HG02840 (cell line): ENCODE measurements around the gene FBLN1.
"Not testable (repeated sequence)": the region's sequence is repeated elsewhere in the genome, so short reads cannot be mapped to it uniquely, and the experiment has no call there.

Source experiments
- ATAC-seq: cut with Tn5 transposase; IDR thresholded peaks from one replicate; pipeline ENCODE4 v1.9.1; 2021; ENCODE audit warnings: mild to moderate bottlenecking, moderate library complexity, moderate number of reproducible peaks; ENCODE audit not compliant: unreplicated experiment, low FRiP score

The FBLN1 gene

GRCh38 chr22:45475851-45476514, 26.7 kb upstream of the FBLN1 start:
- ATAC-seq, result no peak

DNA sequence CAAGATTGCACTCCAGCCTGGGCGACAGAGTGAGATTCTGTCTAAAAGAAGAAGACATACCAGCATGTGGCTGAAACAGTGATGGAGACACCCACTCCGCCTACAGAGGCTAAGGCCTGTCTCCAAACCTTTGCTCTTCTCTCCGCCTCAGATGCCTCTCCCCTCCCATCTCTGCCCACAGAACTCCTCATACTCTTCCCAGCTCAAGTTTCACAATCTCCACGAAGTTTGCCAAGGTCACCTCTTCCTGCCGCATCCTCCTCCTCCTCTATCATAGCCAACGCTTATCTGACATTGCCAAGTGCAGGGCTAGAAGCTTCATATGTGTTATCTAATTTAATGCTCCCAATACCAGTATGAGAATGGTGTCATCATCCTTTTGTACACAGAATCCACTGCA, 25.9 kb upstream of the FBLN1 start:
- ATAC-seq, result no peak

GRCh38 chr22:45477366-45478107, 25.1 kb upstream of the FBLN1 start:
- no peak for ATAC-seq

- no peak for ATAC-seq
Observed at GRCh38 chr22:45478108-45478771, 24.4 kb upstream of the FBLN1 start.

DNA sequence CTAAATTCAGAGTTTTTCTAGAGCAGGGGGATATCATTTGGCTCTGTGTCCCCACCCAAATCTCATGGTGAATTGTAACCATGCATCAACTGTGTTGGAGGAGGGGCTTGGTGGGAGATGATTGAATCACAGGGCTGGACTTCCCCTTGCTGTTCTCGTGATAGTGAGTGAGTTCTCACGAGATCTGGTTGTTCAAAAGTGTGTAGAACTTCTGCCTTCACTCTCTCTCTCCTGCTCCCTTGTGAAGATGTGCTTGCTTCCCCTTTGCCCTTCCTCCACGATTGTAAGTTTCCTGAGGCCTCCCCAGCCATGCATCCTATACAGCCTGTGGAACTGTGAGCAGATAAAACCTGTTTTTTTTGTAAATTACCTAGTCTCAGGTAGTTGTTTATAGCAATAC, 22.0 kb upstream of the FBLN1 start:
- no peak for ATAC-seq

- ATAC-seq, result no peak
Observed at GRCh38 chr22:45481661-45482060, 21.0 kb upstream of the FBLN1 start.

DNA sequence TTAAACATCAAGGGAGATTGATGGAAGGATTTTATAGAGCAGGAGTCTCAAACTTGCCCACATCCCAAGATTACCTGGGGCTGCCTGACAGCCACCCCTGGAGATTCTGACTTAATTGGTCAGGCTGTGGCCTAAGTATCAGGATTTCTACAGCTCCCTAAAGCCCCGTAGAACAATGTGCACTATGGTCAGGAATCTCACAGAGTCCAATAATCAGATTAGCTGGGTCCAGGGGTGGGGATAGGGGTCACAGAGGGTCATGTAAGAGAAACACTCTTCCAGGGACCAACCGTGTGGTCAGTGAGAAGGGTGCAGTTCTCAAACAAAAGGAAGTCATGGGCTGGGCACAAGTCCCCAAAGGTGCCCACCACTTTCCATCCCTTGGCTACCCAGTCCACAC, 20.5 kb upstream of the FBLN1 start:
- ATAC-seq, result no peak

- ATAC-seq, result no peak
Observed at GRCh38 chr22:45483319-45483718, 19.4 kb upstream of the FBLN1 start.

- no peak for ATAC-seq
Observed at GRCh38 chr22:45483918-45484499, 18.7 kb upstream of the FBLN1 start.

DNA sequence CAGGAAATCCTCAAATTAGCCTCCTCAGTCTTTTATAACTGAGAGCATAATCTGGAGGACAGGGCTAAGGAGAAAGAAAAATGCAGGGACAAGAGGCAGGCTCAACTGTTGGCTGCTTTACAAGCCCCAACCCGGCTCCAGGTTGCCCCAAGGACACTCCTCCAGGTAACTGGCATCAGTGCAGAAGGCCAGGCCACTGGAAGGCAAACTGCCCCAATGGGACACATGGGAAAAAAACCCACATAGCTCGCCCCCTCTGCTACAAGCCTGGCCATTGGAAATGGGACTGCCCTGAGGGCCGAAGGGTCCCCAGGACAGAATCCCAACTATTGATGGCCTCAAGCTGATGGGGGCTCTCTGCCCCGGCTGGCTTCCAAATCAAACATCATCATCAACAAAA, 17.9 kb upstream of the FBLN1 start:
- ATAC-seq, result no peak

GRCh38 chr22:45485261-45485660, 17.4 kb upstream of the FBLN1 start:
- ATAC-seq, result no peak

DNA sequence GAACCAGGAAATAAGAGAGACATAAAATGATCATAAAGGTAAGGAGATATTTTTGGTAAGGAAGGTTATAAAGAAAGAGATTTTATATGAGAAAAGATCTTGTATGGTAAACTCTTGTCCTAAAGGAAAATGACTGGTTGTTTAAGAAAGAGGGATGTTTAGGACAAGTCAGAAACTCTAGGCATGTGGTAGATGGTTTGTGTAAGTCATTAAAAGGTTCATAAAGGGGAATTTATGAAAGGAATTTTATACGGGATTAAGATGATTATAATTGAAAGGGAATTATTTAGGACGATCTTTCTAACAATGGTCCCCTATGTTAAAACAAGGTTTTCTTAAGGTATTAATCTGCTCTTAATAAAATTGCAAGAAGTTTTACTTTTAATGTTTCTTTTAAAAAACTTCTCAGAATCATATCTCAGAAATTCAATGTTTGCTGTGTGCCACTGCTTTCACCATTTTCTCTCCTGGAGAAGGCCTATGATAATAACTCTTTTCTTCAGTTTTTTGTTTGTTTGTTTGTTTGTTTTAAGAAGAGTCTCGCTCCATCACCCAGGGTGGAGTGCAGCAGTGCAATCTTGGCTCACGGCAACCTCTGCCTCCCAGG, 13.8 kb upstream of the FBLN1 start:
- ATAC-seq, result no peak

- no peak for ATAC-seq
Observed at GRCh38 chr22:45490836-45491235, 11.8 kb upstream of the FBLN1 start.

DNA sequence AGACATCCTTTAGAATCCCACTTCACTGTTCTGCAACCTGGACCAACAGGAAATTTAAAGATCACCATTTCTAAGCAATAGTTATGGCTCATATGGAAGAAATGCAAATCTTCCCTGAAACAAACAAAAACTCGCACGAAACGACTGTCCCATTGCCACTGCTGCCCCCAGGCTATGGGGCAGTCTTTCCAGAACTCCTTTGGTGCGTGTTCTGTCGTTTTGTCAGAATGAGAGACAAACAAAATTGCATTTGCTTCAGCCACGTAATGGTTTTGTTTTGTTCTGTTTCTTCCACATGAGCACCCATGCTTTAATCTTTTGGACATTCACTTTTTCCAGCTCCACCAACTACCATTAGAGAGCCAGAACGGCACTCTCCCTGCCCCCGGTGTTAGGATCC, 10.8 kb upstream of the FBLN1 start:
- no peak for ATAC-seq

- ATAC-seq, result no peak
Observed at GRCh38 chr22:45493286-45493771, 9.4 kb upstream of the FBLN1 start.

- not testable (repeated sequence) for ATAC-seq
Observed at GRCh38 chr22:45494306-45494705, 8.4 kb upstream of the FBLN1 start.

DNA sequence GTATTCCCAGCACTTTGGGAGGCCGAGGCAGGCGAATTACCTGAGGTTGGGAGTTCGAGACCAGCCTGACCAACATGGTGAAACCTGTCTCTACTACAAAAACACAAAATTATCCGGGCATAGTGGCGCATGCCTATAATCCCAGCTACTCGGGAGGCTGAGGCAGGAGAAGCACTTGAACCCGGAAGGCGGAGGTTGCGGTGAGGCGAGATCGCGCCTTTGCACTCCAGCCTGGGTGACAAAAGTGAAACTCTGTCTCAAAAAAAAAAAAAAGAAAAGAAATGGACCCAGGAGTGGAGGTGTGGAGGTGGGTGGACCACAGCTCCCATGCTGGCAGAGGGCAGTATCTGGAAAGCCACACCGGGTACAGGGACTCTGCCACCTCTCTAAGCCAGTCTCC, 7.1 kb upstream of the FBLN1 start:
- not testable (repeated sequence) for ATAC-seq

GRCh38 chr22:45496451-45496941, 6.2 kb upstream of the FBLN1 start:
- ATAC-seq, result no peak

- no peak for ATAC-seq
Observed at GRCh38 chr22:45497351-45498145, 5.1 kb upstream of the FBLN1 start.

- no peak for ATAC-seq
Observed at GRCh38 chr22:45499746-45500145, 2.9 kb upstream of the FBLN1 start.
